ENCODE measurements around the gene KIF24.
"Not testable (repeated sequence)": the region's sequence is repeated elsewhere in the genome, so short reads cannot be mapped to it uniquely, and the experiment has no call there.

KIF24 gene

DNA sequence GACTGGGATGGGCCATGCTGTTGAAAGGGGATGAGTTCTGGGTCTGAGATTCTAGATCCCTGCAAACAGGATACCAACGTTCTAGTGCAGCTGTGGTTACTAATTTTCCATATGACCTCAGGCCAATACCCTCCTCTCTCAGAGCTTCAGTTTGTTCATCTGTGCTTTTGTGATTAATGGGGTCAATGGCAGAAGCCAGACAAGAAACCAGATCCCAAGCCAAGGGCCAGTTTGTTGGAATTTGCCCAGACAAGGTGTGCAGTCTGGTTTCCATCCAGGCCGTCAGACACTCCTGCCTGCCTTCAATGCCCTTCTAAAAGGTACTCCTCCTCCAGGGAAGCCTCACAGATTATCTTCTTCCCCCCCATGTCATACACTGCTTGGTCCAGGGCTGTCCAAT lies 36.2 kb upstream of the KIF24 start:
- DNase-seq (ENCODE audit: low read depth) = no peak

DNA sequence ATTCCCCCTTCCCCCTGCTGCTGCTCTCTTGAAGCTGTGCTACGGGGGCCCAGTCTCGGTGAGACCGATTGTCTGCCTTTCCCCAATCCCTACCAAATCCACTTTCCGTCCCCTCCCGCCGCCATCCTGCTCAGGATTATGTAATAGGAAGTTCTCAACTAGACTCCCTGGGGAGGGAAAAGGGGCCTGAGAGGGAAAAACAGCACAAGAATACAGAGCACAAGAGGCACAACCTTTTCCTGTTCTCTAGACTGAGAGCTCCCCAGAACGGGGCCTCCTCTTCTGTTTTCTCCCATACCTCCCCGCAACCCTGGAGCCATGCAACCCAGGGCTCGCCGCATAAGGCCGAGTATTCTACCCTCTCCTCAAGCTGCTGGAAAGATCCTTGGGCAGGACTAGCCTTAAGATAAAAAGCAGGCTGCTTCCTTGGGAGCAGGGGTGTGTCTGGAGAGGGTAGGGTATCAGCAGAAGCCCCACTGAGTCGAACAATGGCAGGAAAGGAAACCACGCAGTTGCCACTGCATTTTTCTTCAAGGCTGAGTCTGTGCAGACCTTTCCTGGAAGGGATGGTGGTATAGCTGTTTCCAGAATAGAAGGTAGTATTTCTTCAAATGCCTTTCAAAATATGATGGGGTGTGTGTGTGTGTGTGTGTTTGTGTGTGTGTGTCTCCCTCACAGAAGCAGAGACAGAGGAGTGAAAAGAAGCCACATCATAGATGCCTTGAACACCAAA lies 34.7 kb upstream of the KIF24 start:
- no peak for DNase-seq (ENCODE audit: low read depth)

DNA sequence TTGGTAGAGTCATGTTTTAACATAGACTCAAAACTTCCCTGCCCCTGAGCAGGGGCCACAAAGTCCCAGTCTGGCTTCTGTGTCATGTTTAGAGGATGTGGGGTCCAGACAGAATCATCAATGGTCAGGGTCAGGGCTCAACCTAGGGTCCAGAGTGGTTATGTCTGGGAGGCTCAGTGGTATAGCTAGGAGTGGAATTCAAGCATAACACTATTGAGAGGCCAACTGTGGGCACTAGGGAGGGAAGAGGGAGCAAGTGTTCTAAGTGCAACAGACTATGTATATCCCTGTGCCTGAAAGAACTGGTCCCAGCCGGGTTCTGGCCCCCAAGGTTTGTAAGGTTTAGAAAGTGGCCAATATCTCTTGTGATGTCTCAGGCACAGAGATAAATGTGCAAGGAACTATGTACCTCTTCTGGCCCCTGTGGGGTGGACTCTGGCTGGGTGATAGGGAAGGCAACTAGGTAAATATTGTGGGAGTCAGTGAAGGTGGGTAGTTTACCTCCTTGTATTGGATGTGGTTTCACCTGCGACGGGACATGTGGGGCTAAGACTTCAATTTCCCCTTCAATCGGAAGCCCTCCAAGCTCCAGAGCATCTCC lies 33.6 kb upstream of the KIF24 start:
- DNase-seq (ENCODE audit: low read depth) = no peak

DNA sequence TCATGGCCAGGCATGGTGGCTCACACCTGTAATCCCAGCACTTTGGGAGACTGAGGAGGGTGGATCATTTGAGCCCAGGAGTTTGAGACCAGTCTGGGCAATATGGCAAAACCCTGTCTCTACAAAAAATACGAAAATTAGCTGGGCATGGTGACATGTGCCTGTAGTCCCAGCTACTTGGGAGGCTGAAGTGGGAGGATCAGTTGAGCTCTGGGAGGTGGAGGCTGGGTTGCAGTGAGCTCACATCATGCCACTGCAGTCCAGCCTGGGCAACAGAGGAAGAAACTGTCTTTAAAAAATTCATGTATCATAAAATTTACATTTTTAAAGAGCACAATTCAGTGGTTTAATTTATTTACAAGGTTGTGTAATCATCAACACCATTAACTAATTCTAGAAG lies 23.9 kb upstream of the KIF24 start:
- not testable (repeated sequence) for DNase-seq (ENCODE audit: low read depth)

DNA sequence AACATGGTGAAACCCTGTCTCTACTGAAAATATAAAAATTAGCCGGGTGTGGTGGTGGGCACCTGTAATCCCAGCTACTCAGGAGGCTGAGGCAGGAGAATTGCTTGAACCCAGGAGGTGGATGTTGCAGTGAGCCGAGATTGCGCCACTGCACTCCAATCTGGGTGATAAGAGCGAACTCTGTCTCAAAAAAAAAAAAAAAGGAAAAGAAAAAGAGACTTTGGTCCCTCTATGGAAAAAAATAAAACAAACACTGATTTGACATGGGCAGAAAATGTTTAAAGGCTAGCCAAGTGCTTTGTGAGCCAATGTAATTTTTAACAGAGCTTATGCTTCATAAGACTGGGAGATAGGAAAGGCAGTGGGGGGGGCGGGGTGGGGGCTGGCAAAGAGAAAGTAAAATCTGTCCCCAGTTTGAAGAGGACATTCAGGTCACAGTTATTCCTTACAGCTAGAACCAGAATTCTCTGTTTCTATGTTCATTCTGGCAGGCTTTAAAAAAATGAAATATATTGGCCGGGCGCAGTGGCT lies 23.1 kb upstream of the KIF24 start:
- not testable (repeated sequence) for DNase-seq (ENCODE audit: low read depth)

DNA sequence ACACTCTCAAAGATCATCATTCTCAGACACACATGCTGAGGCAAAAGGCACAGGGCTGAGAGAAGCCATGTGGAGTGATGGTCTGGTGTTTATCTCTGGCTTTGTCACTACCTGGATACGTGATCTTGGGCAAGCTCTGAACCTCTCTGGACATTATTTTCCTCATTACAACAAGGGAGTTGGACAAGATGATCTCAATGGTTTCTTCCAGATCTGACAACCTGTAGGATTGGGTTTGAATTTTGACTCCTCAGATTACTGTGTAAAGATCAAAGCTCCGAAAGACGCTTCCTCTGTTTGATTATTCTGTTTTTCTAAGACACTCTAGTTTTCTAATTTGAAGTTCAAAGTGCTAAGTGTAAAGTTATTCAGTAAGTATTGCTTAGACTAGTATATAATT lies 20.3 kb upstream of the KIF24 start:
- DNase-seq (ENCODE audit: low read depth) = no peak

DNA sequence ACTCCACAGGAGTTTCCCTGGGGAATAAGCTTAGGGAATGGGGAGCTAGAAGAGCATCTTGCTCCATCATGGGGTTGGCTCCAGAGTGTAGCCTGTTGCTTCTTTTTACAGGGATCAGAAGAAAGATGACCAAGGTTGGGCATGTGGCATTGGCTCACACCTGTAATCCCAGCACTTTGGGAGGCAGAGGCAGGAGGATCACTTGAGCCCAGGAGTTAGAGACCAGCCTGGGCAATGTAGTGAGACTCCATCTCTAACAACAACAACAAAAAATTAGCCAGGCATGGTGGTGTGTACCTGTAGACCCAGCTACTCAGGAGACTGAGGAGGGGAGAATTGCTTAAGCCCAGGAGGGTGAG lies 18.7 kb upstream of the KIF24 start:
- DNase-seq (ENCODE audit: low read depth) = no peak

DNA sequence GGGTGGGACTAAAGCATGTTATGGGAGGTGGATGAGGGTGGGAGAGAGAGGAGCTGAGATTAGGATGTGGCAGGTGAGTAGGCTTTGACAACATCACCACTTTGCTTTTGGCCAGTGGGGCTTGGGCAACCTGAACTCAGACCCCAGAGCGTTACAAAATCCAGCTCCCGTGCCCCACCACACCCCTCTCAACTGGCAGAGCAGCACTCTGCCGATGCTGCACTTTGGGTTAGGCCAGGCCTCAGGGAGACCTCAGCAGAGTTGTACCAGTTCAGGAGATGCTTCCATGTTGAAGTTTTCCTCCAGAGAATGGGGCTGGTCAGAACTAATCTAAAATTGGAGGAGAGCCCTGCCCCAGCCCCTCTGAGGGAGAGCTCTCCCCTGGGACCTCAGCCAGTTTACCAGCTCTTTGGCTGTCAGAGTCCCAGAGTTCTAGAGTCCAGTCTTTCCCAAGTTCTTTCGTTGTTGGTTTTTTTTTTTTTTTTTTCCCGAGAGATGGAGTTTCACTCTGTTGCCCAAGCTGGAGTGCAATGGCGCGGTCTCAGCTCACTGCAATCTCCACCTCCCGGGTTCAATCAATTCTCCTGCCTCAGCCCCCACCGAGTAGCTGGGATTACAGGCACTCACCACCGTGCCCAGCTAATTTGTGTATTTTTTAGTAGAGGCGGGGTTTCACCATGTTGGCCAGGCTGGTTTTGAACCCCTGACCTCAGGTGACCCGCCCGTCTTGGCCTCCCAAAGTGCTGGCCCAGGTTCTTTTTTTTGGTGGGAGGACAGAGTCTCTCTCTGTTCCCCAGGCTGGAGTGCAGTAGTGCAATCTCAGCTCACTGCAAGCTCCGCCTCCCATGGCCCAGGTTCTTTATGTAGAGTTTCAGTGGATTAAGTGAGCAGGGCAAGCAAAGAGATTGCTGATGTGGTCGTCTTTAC lies 18.1 kb upstream of the KIF24 start:
- no peak for DNase-seq (ENCODE audit: low read depth)

DNA sequence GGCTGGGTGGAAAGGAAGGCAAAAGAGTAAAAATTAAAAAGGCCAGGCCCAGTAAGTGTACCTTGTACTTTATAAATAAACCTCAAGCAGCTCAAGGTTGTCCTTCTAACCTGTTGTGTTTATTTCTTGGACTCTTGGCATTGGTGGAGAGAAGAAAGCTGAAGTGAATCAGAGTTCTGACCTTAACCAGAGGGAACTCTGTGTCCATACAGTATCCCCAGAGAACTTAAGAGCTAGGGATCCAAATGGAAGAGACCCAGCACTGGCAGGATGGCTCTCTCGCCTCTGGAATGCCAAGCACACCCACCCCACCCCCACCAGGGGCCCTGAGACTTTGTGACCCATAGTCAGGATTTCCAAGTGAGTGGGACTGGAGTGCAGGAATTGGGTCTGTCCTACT lies 14.5 kb upstream of the KIF24 start:
- no peak for DNase-seq (ENCODE audit: low read depth)

DNA sequence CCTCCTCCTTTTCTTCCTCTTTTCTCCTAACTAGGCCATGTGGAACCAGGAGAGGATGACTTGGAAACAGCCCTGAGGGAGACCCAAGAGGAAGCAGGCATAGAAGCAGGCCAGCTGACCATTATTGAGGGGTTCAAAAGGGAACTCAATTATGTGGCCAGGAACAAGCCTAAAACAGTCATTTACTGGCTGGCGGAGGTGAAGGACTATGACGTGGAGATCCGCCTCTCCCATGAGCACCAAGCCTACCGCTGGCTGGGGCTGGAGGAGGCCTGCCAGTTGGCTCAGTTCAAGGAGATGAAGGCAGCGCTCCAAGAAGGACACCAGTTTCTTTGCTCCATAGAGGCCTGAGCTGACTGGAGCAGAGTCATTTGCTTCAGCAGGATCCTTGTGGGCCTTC lies 14.0 kb upstream of the KIF24 start:
- no peak for DNase-seq (ENCODE audit: low read depth)

DNA sequence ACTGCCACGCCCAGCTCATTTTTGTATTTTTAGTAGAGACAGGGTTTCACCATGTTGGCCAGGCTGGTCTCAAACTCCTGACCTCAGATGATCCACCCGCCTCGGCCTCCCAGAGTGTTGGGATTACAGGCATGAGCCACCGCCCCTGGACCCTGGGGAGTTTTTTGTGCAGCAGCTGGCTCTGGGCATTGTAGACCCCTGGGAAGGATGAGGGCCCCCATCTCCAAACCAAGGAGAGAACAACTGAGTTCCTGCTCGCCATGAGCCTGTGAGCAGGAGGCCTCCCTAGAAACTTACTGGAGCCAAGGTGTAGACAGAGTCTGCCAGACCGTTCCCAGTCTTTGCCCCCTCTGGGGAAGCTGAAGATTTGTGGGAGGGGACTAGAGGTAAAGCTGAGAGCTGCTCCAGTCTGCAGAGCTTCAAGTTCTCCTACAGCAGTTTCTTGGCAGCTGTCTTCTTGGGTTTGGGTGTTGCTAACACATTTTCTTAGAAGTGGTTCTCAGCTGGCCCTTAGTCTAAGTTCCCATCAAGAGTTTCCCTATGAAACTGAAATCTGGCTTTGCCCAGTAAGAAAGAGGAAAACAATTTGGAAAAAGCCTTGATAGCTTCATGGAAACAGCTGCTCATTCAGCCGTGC lies 12.7 kb upstream of the KIF24 start:
- DNase-seq (ENCODE audit: low read depth) = no peak

DNA sequence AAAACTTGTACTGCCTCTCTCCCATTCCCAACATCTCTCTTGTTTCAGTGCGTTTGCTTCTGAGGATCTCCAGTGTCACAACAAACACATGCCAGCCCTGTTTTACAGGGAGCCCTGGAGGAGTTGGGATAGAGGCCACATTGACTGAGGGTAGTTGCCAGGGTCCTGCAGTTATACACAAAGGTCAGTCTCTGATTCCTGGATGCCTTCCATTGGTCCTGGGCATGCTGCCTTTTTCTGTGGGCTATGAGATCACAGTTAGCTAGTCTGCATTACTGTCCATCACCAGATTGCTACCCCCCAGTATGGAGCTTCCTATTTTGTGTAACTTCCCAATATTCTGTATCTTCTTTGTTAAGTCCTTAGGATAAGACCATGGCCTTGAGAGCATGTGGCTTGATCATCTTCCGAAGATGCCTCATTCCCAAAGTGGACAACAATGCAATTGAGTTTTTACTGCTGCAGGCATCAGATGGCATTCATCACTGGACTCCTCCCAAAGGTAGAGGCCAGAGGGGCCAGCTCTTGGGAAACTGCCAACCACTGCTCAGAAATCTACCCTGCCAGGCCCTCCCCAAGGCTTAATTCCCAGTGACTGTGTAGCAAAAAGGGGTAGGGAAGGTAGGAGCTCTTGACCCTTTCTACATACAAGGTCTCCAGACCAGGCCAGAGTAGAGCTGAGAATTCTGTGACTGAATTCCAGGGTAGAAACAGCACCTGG lies 9.8 kb upstream of the KIF24 start:
- no peak for DNase-seq (ENCODE audit: low read depth)

DNA sequence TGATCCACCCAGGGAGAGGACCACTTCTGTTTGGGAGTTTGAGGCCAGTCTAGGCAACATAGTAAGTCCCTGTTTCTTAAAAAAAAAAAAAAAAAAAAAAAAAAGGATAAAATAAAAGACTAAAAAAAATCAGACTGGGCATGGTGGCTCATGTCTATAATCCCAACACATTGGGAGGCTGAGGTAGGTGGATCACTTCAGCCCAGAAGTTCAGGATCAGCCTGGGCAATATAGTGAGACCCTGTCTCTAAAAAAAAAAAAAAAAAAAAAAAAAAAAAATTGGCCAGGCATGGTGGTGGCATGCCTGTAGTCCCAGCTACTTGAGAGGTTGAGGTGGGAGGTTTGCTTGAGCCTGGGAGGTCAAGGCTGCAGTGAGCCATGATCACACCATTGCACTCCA lies 9.0 kb upstream of the KIF24 start:
- not testable (repeated sequence) for DNase-seq (ENCODE audit: low read depth)

DNA sequence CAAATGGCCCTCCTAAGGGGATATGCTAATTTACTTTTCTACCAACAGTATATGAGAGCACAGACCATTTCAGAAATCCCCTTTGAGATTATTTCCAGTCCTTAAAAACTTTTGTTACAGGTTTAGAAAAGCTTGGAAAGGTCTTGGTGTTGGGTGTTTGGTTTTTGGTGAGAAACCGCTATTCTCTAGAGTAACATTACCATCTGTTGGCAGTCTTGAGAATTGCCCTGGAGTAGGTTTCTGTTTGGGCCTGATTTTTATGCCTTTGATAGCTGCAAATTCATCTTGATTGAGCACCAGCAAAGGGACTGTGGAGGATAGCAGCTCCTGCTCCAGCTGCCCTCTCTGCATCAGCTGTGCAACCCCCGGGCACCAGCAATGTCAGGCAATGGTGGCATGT lies 8.3 kb upstream of the KIF24 start:
- no peak for DNase-seq (ENCODE audit: low read depth)

DNA sequence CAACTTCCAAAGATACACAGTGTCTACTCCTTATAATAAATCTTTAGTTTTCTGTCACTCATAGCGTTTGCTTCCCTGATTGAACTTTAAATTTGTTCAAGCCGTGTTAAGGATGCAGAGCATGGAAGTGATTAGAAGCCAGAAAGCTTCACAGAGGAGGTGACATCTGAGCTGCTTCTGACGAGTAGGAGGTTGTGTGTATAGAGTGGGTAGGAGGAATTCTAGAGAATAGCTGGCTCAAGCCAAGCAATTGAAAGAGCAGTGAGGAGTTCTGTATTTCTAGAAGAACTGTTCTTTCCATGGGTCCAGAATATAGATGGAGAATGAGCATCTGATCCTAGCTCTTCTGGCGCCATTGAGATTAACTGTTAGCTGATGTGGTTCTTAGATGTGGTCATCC lies 6.3 kb upstream of the KIF24 start:
- DNase-seq (ENCODE audit: low read depth) = no peak

DNA sequence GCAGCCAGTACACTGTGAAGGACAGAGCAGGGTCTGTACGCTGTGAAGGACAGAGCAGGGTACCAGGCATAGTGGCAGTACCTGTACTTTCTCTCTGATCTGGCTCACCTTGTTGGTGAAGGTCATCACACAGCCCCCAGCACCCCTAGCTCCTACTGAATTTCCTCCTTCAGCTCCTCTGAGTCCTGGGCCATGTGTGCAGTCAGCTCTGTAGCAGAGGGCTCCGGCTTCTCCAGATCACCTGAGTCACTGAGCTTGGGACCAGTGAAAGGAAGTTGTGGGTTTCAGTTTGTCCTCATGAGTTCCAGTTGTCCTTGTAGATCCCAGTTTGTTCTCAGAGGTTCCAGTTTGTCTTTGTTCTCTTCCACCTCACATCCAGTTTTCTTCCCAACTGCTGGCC lies 5.8 kb upstream of the KIF24 start:
- no peak for DNase-seq (ENCODE audit: low read depth)

DNA sequence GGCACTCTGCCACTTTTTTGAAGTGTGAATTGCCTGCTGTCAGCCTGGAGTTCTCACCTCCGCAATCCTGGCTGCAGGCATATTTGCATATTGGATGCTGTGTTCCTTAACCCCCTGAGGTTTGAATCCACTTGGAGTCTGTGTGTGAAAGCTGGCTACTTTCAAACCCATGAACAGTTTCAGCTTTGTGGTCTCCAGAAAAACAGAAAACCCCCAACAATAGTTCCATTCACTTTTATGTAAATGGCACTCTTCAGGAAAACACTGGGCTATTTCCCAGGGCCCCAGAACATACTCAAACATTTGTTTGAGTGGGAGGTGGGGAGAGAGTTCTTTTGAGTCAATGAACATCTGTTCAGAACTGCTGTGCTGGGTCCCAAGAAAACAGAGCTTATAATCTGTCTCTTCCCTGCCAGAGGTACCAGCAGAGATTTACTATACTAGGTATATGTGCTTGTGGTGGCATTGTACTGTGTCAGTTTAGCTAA lies 5.3 kb upstream of the KIF24 start:
- no peak for DNase-seq (ENCODE audit: low read depth)

DNA sequence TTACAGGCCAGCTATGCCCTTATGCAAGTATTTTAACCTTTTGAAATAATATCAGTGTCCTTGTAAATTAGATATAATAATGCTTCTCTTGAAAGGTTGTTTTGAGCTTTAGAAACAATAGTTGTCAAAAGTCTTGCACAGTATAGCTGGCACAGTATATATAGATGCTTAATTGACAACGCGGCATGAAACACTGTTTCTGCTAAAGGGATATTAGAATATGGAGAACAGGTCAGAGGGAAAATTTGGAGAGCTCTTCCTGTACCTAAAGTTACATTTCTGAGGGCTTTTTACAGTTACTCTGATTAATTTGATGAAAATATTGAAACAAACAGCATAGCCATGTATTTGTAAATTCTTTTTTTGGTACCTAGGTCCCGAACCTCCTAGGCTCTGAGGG lies 4.8 kb upstream of the KIF24 start:
- DNase-seq (ENCODE audit: low read depth) = no peak

DNA sequence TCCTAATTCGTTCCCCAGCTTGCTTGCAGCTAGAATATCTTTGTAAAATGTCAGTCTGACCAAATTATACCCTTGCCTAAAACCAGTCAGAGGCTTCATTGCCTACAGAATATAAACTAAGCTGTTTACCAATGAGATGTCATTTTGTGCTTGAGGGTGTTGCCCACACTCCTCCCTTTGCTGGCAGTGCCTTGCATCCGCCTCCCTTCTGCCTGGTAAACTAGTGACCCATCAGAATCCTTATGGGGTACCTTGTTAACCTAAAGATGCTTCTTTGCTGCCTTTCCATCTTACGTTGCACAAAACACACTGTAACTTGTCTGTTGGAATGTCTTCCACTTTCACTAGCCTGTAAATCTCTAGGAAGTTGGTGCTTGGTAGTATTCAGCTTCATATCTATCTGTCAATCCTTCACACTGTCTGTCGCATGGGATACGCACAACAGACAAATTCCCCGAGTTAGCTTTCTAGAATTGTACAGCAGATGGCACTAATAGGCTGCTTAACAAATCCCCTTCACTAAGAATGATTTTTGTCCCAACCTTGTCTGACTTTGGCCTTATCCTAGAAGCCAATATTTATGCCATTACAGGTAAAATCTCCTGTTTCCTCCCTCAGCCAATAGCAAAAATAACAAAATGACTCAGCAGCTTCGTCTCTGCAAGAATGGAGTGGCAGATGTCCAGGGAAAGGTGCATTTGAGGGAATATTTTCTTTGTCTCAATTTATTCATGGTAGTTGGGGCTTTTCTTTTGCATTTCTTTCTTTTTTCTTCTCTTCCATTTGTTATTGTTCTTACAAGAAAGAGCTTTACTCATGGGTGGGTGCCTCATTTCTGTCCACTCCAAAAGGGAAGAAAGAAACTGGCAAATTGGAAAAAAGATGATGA lies 3.3 kb upstream of the KIF24 start:
- peak; percentile 53 for DNase-seq (ENCODE audit: low read depth)

DNA sequence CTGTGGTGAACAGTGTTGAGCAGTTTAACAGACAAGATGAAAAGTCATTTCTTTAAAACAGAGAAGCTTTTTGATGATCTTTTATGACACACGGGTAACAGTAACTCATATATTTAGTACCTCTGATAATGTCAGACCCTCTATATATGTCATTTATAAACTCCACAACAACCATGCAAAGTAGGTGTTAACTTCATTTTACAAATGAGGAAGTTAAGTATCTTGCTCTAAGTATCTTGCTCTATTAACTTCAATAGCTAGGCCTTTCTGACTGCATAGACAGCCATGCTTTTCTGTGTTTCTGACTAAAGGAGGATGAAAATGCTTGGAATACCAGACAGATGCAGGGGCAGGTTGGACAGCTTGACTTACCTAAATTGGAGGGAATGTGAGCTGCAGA lies 2.1 kb upstream of the KIF24 start:
- DNase-seq (ENCODE audit: low read depth) = no peak

Data from EH (cell line).